Muscle of leg (tissue), 11 donors: Measurements from ENCODE around the gene NRL. TPM values are rescaled to one million over a fixed set of nuclear protein-coding genes. Genes with fewer than 3 reads are reported as not detected.
"Not testable (repeated sequence)": the region's sequence is repeated elsewhere in the genome, so short reads cannot be mapped to it uniquely, and the experiment has no call there.

Source experiments
- DNase-seq: peaks from one replicate; pipeline ENCODE4 v3.0.0; 2013
- H3K27ac ChIP-seq: one replicate; pipeline ENCODE4 v1.5.1; 2013; ENCODE audit warnings: mild to moderate bottlenecking, low read length, control low read depth
- H3K27me3 ChIP-seq: one replicate; pipeline ENCODE4 v1.6.1; 2013; ENCODE audit warnings: low read length; ENCODE audit not compliant: control insufficient read depth, insufficient read depth
- H3K36me3 ChIP-seq: one replicate; pipeline ENCODE4 v1.6.1; 2013; ENCODE audit warnings: low read length; ENCODE audit not compliant: control insufficient read depth, insufficient read depth
- H3K4me1 ChIP-seq: one replicate; pipeline ENCODE4 v1.6.1; 2013; ENCODE audit warnings: low read length; ENCODE audit not compliant: control insufficient read depth, insufficient read depth
- H3K4me3 ChIP-seq: one replicate; pipeline ENCODE4 v1.5.1; 2013; ENCODE audit warnings: low read length, control low read depth
- H3K9me3 ChIP-seq: replicated peaks from 2 replicates; pipeline ENCODE4 v1.6.1; 2013; ENCODE audit warnings: low read depth, low read length; ENCODE audit not compliant: control insufficient read depth
- WGBS: methylation state at CpG from one replicate; pipeline ENCODE4 v1.1.5; 2013; ENCODE audit warnings: missing lambda C conversion rate; ENCODE audit not compliant: insufficient coverage; 5-methylcytosine and 5-hydroxymethylcytosine counted together
- polyA plus RNA-seq, 8 donors: library from polyadenylated mRNA; unstranded; fragments of 120-200 nt; gene quantifications; one replicate each; pipeline versions ENCODE4 v1.2.1 to v1.2.3, GENCODE V29; 2013; ENCODE audit warnings: inconsistent platforms in 1 of 8, low replicate concordance in 1 of 8; ENCODE audit not compliant: insufficient read length in 8 of 8, insufficient read depth in 1 of 8
- total RNA-seq: library from RNA; stranded (reverse); fragments of 120-200 nt; gene quantifications from one replicate; pipeline ENCODE4 v1.2.4, GENCODE V29; 2013

NRL gene
- total and polyA plus RNA-seq, 9 donors: 0.96 to 2.2 (median 1.8) TPM

DNA sequence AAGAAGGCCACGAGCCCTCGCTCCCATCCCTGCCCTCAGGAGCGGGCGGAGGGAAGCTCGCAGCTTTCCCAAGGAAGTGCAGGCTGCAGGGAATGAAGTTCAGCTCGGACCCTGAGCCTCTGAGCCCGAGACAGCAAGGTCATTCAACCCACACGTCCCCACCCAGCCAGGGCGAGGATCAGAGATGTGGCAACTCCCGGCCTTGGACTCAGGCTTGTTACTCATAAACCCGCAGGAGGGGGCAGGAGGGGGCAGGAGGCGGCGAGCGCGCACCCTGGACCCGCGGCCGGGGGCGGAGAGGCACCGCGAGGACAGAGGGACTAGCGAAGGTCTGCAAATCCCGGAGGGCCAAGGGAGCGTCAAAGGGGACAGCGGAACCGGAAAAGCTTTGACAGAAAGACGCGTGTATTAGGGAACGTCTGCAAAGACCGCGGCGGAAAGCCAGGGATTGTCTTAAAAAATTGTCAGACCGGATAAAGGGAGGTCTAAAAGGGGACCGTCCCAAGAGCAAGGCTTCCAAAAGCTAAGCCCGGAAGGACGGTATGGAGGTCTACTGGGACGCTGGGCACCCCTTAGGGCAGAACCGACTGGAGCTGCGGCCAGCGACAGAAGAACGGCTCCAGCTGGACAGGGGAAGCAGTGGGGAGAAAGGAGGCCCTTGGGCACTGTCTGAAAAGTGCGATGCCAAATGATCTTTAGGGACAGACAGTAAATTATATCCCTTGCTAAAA, 783 bp downstream of the NRL start:
- H3K27ac ChIP-seq: peak overlapping the region; percentile 99
- DNase-seq: peak; percentile 95
- H3K4me1 ChIP-seq: peaks cover 20% of the 10 kb centered on the region
- H3K27me3 ChIP-seq: no peaks in the 10 kb centered on the region
- H3K4me3 ChIP-seq: peak overlapping the region; percentile 79
- peaks cover 30% of the 10 kb centered on the region for H3K36me3 ChIP-seq
- WGBS: under 1% methylated on average over 41 of the region's 42 CpGs
- H3K9me3 ChIP-seq: no peaks in the 10 kb centered on the region

DNA sequence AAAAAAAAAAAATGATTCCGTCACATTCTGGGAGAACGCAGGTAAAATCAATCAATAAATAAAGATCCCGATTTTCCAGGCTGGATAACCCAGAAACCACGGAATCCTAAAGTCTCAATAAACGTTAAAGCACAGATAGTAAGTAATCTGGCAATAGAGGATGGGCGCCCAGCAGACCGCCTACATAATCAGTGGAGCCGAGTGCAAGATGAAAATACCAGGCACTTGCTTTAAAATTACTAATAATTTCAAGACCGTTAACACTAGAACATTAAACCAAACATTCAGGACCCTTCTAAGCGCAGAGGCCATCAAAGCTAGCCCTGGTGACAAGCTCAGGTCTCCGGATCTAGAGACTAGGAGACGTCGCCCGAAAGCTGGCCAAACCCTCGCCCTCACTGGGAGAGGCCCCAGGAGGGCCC, 1.4 kb downstream of the NRL start:
- Histone ChIP-seq H3K36me3 (peaks cover 24% of the 10 kb centered on the region), H3K27me3 (no peaks in the 10 kb centered on the region), H3K4me1 (peaks cover 23% of the 10 kb centered on the region), H3K4me3 (peak overlapping the region; percentile 79), H3K27ac (peak overlapping the region; percentile 99), H3K9me3 (no peaks in the 10 kb centered on the region)
- WGBS: 7% methylated on average over 8 of the region's 15 CpGs
- no peak for DNase-seq

- no peak for DNase-seq
- H3K4me1 ChIP-seq: peaks cover 14% of the 10 kb centered on the region
- H3K36me3 ChIP-seq: no peaks in the 10 kb centered on the region
- no peaks in the 10 kb centered on the region for H3K27me3 ChIP-seq
- WGBS: no CpG with 5 or more reads among the region's 1 CpG
- no peak overlapping the region for H3K27ac ChIP-seq
- no peaks in the 10 kb centered on the region for H3K9me3 ChIP-seq
- no peak overlapping the region for H3K4me3 ChIP-seq
These were observed 4.2 kb downstream of the NRL start for GRCh38 chr14:24110523-24110922.

DNA sequence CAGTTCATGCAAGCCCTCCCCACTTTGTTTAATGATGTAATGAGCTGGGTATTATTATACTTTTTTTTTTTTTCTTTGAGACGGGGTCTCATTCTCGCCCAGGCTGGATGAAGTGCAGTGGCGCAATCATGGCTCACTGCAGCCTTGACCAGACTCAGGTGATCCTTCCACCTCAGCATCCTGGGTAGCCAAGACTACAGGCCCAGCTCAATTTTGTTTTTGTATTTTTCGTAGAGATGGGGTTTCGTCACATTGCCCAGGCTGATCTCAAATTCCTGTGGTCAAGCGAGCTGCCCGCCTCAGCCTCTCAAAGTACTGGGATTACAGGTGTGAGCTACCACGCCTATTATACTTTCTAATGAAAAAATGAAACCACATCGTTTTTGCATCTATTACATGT, 4.7 kb downstream of the NRL start:
- DNase-seq: no peak
- 87% methylated on average over 3 of the region's 9 CpGs for WGBS

GRCh38 chr14:24108336-24108874, 6.3 kb downstream of the NRL start:
- Histone ChIP-seq H3K9me3 (no peaks in the 10 kb centered on the region), H3K27me3 (no peaks in the 10 kb centered on the region), H3K36me3 (peaks cover 4% of the 10 kb centered on the region), H3K4me1 (peaks cover 4% of the 10 kb centered on the region), H3K4me3 (no peak overlapping the region), H3K27ac (peak overlapping the region; percentile 3)
- WGBS: 100% methylated on average over 1 of the region's 5 CpGs
- no peak for DNase-seq

More for the DNA sequence above, 4.7 kb downstream of the NRL start:
- Histone ChIP-seq H3K36me3 (no peaks in the 10 kb centered on the region), H3K27me3 (no peaks in the 10 kb centered on the region), H3K4me1 (peaks cover 11% of the 10 kb centered on the region), H3K27ac (no peak overlapping the region), H3K9me3 (no peaks in the 10 kb centered on the region), H3K4me3 (no peak overlapping the region)

GRCh38 chr14:24106672-24107271, 8.0 kb downstream of the NRL start:
- DNase-seq: no peak
- Histone ChIP-seq H3K27ac (no peak overlapping the region), H3K4me3 (no peak overlapping the region), H3K4me1 (peaks cover 3% of the 10 kb centered on the region), H3K36me3 (peaks cover 7% of the 10 kb centered on the region), H3K27me3 (no peaks in the 10 kb centered on the region), H3K9me3 (no peaks in the 10 kb centered on the region)
- WGBS: no CpG with 5 or more reads among the region's 4 CpGs

- not testable (repeated sequence) for H3K4me3 ChIP-seq, H3K36me3 ChIP-seq, H3K27me3 ChIP-seq, H3K27ac ChIP-seq, H3K9me3 ChIP-seq, DNase-seq, H3K4me1 ChIP-seq
- 90% methylated on average over 6 of the region's 8 CpGs for WGBS
These were observed 9.0 kb downstream of the NRL start for GRCh38 chr14:24105609-24106239.

DNA sequence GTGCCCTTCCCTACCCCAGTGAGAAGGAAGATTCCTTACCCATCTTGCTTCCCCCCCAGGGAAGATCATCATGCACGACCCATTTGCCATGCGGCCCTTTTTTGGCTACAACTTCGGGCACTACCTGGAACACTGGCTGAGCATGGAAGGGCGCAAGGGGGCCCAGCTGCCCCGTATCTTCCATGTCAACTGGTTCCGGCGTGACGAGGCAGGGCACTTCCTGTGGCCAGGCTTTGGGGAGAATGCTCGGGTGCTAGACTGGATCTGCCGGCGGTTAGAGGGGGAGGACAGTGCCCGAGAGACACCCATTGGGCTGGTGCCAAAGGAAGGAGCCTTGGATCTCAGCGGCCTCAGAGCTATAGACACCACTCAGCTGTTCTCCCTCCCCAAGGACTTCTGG, 11.3 kb downstream of the NRL start:
- Histone ChIP-seq H3K27ac (no peak overlapping the region), H3K36me3 (peaks cover 15% of the 10 kb centered on the region), H3K4me3 (no peak overlapping the region), H3K4me1 (no peaks in the 10 kb centered on the region), H3K9me3 (no peaks in the 10 kb centered on the region), H3K27me3 (no peaks in the 10 kb centered on the region)
- WGBS: 96% methylated on average over 8 of the region's 13 CpGs
- DNase-seq: no peak

DNA sequence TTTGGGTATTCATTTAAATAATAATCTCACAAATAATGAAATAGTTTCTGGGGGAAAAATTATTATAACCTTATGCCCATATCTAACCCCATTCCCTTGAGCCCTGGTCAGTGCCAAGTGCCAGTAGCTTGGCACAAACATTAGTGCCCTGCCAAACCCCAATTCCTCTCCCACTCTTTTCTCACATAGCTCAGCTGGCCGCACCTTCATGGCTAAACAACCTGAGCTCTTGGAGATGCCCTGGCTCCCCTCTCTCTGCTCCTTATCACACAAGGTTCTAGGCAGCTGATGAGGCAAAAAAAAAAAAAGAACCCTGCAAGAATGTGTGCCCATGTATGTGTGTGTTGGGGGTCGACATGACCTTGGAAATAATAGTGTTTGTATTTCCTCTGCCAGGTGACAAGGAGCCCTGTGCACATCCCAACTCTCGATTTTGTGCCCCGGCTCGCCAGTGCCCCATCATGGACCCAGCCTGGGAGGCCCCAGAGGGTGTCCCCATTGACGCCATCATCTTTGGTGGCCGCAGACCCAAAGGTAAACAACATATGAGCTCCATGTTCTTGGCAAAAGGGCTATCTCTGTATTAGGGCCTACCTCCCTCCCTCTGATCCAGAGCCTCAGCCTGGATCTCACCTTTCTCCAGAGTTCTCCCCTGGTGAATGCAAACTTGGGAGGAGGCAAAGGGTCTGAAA, 12.2 kb downstream of the NRL start:
- Histone ChIP-seq H3K9me3 (no peaks in the 10 kb centered on the region), H3K36me3 (peaks cover 15% of the 10 kb centered on the region), H3K4me1 (no peaks in the 10 kb centered on the region), H3K27me3 (no peaks in the 10 kb centered on the region), H3K27ac (no peak overlapping the region), H3K4me3 (no peak overlapping the region)
- DNase-seq: no peak
- WGBS: 95% methylated on average over 5 of the region's 7 CpGs
